LNCAP (cell line): ENCODE measurements around the gene CYFIP2.

ENCODE experiments used
- CTCF ChIP-seq: fragments of 450-650 bp; IDR thresholded peaks from 2 replicates; pipeline ENCODE4 v1.5.1; 2017; ENCODE audit warnings: mild to moderate bottlenecking

The CYFIP2 gene

GRCh38 chr5:157366741-157367674 lies 101.1 kb downstream of the CYFIP2 start:
- no peak for TF ChIP-seq CTCF

- no peak for TF ChIP-seq CTCF
Observed at GRCh38 chr5:157369507-157369906, 103.6 kb downstream of the CYFIP2 start.

- TF ChIP-seq CTCF = no peak
Observed at GRCh38 chr5:157370967-157371366, 105.0 kb downstream of the CYFIP2 start.

- TF ChIP-seq CTCF = no peak
Observed at GRCh38 chr5:157371655-157372471, 105.9 kb downstream of the CYFIP2 start.

GRCh38 chr5:157372472-157372822 lies 106.5 kb downstream of the CYFIP2 start:
- no peak for TF ChIP-seq CTCF

GRCh38 chr5:157378509-157378908 lies 112.6 kb downstream of the CYFIP2 start:
- TF ChIP-seq CTCF = no peak

- TF ChIP-seq CTCF = no peak
Observed at GRCh38 chr5:157379983-157380382, 114.1 kb downstream of the CYFIP2 start.
